HG02759 (cell line): ENCODE measurements around the gene TFCP2L1.
A peak's percentile ranks its signal among the peaks of the same experiment; 100 is the strongest.
"Not testable (repeated sequence)": the region's sequence is repeated elsewhere in the genome, so short reads cannot be mapped to it uniquely, and the experiment has no call there.

ENCODE experiments used
- ATAC-seq: cut with Tn5 transposase; IDR thresholded peaks from one replicate; pipeline ENCODE4 v1.9.1; 2021; ENCODE audit warnings: mild to moderate bottlenecking, moderate library complexity; ENCODE audit not compliant: unreplicated experiment

Gene TFCP2L1

DNA sequence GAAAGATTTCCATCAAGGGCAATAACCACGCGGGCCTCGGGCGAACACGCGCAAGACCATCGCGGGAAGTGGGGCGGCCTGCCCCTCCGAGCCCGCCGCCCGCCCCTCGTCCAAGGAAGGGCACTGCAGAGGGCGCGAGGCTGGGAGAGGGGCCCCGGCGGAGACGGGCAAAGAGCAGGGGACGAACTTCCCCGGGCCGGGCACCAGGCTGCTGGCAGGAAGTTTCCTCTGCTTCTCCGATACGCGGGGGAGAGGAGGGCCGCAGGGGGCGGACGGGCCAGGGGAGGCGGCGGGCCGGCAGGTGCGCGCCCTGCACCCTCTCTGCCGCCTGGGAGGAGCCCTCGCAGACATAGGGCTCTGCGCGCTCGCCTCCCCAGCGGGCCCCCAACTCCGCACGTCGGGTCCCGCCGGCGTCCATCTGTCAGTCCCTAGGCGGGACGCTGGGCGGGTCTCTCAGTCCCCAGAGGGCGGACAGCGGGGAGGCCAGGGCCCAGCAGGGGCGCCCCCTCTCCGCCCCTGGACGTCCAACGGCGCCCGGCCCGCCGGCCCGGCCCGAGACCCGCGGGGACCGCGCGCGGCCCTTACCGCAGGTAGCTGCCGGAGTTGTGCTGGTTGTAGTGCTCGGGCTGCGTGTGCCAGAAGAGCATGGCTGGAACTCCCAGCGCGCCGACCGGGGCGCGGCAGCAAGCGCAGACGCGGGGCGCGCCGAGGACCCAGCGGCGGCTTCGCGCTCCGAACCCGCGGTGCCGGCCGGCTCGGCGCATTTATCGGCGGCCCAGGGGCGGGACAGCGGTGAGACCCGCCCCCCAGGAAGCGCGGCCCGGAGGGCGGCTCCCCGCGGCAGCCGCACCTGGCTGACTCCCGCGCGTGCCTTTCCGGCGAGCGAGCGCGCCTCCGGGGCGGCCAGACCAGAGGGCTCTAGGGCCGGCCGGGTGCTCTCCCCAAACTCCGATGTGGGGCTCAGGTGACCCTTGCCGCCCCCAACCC is at the start of gene TFCP2L1:
TFCP2L1 (minus strand) TSS at position 740 of the 987 bp plus-strand sequence; CDS start at position 647, 93 bp downstream.
- ATAC-seq: peak; percentile 74

DNA sequence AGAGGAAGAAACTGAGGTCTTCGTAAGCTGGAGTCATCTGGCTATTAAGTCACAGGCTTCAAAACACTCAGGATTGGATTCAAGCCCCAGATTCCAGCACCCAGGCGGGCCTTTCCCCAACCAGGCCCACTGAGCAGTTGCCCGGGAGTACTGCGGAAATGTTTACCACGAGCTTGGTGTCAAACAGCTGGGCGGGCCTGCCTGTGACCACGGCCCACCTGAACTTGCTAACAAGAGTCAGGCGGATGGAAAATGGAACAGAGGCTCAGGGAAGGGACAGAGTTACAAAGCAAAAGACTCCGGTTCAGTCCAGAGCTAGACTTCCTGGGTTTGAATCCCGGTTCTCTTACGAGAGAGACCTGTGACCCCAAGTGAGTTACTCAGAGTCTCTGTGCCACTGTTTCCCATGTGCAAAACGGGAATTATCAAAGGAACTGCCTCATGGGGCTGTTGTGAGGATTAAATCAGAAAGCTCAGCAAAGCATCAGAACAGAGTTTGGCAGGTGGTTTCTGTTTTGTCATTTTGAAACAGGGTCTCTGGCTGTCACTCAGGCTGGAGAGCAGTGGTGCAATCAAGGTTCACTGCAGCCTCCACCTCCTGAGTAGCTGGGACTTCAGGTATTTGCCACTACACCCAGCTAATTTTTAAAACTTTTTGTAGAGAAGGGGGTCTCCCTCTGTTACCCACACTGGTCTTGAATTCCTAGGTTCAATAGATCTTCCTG is 49.0 kb upstream of the TFCP2L1 start:
- peak; percentile 93 for ATAC-seq

DNA sequence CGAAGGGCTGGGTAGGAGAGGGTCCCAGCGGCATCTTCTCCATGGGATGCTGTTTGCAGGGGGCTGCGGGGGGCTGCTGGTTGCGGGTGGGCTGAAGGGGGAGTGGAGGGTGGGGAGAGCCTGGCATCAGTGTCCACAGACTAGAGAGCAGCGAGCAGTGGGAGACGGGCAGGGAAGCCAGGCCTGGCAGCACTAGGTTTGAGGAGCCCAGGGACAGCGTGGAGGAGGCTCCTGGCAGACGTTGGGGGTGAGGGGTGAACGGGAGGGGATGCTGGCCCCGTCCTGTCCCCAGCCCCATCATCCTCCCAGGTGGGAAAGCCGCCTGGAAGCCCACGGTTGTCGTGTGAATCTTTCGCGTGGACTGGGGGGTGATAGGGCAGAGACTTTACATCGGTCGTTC is 48.2 kb upstream of the TFCP2L1 start:
- ATAC-seq: no peak

DNA sequence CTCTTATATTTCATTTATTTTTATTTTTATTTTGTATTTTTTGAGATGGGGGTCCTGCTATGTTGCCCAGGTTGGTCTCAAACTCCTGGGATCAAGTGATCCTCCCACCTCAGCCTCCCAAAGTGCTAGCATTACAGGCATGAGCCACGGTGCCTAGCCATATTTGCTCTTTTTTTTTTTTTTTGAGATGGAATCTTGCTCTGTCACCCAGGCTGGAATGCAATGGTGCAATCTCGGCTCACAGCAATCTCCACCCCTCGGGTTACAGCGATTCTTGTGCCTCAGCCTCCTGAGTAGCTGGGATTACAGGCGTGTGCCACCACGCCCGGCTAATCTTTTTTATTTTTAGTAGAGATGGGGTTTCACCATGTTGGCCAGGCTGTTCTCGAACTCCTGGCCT is 46.3 kb upstream of the TFCP2L1 start:
- ATAC-seq: not testable (repeated sequence)

- ATAC-seq: no peak
Observed at GRCh38 chr2:121330921-121331320, 45.9 kb upstream of the TFCP2L1 start.

DNA sequence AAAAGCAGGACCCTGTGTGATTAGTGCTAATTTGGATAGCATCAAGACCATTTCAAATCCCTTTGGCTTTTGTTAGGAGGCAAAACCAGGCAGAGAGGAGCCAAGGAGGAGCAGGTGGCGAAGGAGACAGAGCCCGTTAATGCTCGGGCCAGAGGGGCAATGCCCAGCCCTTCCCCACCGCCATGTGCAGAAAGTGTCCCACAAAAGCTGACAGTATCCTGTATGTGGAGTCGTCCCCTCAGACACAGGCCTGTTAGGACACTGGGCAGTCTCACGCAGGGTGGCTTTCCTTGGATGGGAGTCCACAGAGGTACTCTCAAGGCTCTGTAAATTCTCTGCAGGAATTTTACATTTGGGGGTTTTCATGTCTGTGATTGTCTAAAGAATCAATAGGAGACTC is 44.8 kb upstream of the TFCP2L1 start:
- ATAC-seq: no peak

DNA sequence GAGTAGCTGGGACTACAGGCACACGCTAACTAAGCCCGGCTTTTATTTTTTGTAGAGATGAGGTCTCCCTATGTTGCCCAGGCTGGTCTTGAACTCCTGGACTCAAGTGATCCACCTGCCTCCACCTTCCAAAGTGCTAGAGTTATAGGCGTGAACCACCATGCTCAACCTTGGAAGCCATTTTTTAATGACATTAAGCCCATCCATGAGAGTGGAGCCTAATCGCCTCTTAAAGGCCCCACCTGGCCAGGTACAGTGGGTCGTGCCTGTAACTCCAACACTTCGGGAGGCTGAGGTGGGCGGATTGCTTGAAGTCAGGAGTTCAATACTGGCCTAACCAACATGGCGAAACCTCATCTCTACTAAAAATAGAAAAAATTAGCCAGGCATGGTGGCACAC is 41.6 kb upstream of the TFCP2L1 start:
- no peak for ATAC-seq

- no peak for ATAC-seq
Observed at GRCh38 chr2:121324601-121325000, 39.6 kb upstream of the TFCP2L1 start.

DNA sequence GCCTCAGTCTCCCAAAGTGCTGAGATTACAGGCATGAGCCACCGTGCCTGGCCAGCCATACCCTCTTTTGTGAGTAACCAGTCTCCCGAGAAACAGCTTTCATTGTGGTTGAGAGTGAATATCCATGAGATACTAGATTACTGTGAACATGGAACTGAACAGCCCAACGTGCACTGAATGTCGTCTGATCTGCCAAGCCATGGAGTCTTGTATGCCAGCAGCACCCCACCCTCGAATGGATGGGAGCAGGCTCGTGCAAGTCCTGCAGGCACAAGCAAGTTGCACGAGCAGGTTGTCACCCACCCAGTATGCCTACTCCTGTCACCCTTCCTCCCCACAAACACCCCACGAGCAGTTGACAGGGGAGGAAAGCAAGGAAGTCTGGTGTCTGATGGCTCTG is 36.5 kb upstream of the TFCP2L1 start:
- no peak for ATAC-seq

GRCh38 chr2:121319941-121320340 is 34.9 kb upstream of the TFCP2L1 start:
- ATAC-seq: no peak

DNA sequence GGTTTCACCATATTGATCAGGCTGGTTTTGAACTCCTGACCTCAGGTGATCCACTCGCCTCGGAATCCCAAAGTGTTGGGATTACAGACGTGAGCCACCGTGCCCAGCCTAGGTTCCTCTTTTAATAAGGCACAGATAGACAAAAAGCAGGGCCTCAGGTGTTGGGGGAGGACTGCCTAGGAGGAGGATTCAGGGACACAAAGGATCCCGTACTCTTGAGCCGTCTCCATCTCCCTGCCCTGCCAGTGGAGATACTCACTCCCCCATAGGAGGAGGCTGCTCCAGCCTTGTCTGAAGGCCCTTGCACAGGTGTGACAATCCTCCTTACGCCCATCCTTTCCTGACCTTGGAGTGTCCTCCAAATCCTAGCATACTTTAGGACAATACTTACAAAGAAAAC is 32.0 kb upstream of the TFCP2L1 start:
- ATAC-seq: no peak

DNA sequence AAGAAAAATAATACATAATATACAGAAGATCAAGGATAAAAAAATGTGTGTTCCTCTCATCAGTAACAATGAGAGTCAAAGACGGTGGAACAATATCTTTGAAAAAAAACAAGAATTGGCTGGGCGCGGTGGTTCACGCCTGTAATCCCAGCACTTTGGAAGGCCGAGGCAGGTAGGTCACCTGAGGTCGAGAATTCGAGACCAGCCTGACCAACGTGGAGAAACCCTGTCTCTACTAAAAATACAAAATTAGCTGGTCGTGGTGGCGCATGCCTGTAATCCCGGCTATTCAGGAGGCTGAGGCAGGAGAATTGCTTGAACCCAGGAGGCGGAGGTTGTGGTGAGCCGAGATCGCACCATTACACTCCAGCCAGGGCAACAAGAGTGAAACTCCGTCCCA is 28.7 kb upstream of the TFCP2L1 start:
- not testable (repeated sequence) for ATAC-seq

DNA sequence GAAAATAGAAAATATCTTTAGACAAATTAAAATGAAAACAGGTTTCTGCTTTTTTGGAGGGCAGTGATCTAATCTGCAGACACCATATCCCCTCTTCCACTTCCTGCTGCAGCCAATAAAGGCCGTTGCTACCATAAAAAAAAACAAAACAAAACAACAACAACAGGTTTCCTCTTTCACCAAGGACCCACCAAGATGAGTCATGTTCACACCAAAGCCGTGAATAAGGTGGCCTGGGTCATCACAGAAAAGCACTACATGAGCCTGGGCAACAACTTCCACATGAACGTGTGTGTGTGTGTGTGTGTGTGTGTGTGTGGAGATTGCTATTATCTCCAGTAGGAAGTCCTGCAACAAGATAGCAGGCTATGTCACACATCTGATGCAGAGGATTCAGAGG is 24.8 kb upstream of the TFCP2L1 start:
- peak; percentile 67 for ATAC-seq

DNA sequence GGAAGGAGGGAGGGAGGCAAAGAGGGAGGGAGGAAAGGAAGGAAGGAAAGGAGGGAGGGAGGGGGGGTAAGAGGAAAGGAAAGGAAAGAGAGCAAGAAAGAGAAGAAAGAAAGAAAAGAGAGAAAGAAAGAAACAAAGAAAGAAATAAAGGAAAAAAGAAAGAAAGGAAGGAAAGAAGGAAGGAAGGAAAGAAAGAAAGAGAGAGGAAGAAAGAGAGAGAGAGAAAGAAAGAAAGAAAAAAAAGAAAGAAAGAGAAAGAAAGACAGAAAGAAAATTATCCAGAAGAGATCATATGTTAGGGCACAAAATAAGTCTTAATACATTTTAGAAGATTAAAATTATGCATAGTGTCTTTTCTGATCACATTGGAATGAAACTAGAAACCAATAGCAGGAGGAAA is 24.3 kb upstream of the TFCP2L1 start:
- ATAC-seq: no peak

DNA sequence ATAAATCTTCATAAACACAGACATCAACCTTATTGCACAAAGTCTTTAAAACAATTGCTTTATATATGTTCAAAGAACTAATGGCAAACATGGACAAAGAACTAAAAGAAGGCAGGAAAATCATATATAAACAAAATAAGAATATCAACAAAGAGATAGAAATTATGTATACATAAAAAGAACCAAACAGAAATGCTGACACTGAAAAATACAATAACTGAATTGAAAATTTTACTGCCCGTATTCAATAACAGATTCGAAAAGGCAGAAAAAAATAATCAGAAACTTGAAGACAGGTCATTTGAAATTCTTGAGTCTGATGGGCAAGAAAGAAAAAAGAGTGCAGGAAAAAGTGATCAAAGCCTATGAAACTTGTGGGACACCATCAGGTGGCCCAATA is 22.0 kb upstream of the TFCP2L1 start:
- no peak for ATAC-seq

- ATAC-seq: no peak
Observed at GRCh38 chr2:121304941-121305340, 19.9 kb upstream of the TFCP2L1 start.

- no peak for ATAC-seq
Observed at GRCh38 chr2:121303531-121304263, 18.7 kb upstream of the TFCP2L1 start.

- not testable (repeated sequence) for ATAC-seq
Observed at GRCh38 chr2:121301190-121301589, 16.2 kb upstream of the TFCP2L1 start.

DNA sequence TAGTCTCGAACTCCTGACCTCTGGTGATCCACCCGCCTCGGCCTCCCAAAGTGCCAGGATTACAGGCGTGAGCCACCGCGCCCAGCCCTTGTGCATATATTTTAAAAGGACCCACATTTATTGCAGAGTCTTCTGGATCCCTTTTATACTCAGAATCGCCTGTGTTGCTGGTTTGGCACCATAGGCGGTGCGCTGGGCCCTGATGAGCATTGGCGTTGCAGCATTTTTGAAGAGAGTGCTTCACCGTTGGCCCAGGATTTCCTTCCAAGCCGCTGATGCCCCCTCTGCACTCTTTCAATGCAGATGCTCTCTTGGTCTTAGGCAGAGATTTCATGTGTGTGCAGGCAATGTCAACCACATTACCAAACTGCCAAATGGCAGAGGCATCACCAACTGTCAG is 13.5 kb upstream of the TFCP2L1 start:
- no peak for ATAC-seq

DNA sequence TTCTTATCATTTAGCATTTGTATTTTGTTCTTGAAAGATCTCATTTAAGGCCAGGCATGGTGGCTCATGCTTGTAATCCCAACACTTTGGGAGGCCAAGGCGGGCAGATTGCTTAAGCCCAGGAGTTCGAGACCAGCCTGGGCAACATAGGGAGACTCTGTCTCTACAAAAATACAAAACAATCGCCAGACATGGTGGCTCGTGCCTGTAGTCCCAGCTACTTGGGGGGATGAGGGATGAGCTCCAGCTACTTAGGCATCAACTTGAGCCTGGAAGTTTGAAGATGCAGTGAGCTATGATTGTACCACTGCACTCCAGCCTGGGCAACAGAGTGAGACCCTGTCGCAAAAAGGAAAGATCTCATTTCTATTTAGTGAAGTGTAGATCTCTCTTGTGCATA is 12.9 kb upstream of the TFCP2L1 start:
- not testable (repeated sequence) for ATAC-seq

DNA sequence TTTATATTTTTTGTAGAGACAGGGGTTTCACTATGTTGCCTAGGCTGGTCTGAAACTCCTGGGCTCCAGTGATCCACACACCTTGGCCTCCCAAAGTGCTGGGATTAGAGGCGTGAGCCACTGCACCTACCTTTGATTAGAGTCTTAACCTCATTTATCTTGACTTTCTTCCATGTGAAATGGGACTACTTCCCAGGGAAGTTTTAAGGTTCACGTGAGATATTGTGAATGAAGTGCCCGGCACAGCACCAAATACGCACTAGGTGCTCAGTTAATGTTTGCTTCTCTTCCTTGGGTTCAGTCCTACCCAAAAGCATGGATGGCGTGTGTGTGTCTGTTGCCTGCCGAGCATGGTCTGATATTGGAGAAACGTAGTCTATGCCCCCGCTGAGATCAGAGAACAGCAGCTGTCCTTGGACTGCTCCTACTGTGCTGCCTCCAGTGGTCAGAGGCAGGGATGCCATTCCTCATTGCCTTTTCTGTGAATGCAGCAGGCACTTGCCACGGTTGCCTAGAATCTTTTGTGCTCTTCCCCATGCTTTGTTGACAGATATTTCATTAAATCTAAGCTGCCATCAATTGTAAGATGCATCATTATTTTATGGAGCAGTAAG is 12.3 kb upstream of the TFCP2L1 start:
- peak; percentile 77 for ATAC-seq
